Gastroesophageal sphincter (tissue), 3 donors: ENCODE data around the gene C3orf20.

Experiments
- POLR2A ChIP-seq, 2 donors: fragments of 450-650 bp; IDR thresholded peaks; one replicate each; pipeline ENCODE4 v1.6.1; 2017; ENCODE audit warnings: antibody characterized with exemption in 2 of 2, mild to moderate bottlenecking in 2 of 2, moderate library complexity in 1 of 2
- POLR2AphosphoS5 ChIP-seq: sonication (generic); formaldehyde crosslinking; IDR thresholded peaks from one replicate; pipeline ENCODE4 v1.6.1; 2017; ENCODE audit warnings: antibody characterized with exemption
- TF ChIP-seq, protein P1 (sequence below), 4 experiments: fragments of 200-600 bp in 2 of 4; fragments of 450-650 bp in 2 of 4; sonication (generic) in 1 of 4; IDR thresholded peaks; one replicate each; pipeline ENCODE4 v1.5.1; 2017 to 2019; ENCODE audit warnings: antibody characterized with exemption in 4 of 4, mild to moderate bottlenecking in 2 of 4, moderate library complexity in 2 of 4

DNA sequence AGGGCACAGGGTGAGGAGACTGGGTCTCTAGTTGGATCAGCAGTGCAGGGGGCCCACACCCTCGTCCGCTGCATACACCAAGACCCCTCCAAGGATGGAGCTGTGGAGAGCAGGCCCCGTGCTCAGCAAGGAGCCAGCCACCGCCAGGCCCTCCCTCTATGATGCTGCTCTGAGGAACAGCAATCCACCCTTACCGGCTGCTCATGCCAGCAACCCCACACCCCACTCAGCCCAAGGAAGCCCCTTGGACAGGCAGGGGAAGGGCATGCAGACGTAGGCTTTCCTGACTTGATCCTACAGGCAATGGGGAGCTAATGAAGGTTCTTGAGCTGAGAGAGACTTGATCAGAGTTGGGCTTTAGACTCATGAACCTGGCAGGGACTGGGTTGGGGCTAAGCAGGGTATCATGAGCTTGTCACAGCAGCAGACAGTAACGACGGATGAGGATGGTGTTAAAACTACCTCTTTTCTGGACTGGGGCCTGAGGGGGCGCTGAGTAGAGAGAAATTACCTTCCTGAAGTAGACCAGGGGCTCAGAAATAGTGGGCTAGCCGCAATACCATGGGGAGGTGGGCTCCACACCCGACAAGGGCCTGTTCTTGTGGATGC is 93.3 kb downstream of the C3orf20 start:
- TF ChIP-seq POLR2A (IDR thresholded peaks at IDR 0.05) (no peak), POLR2AphosphoS5 (no peak)
- TF ChIP-seq, protein P1, sequence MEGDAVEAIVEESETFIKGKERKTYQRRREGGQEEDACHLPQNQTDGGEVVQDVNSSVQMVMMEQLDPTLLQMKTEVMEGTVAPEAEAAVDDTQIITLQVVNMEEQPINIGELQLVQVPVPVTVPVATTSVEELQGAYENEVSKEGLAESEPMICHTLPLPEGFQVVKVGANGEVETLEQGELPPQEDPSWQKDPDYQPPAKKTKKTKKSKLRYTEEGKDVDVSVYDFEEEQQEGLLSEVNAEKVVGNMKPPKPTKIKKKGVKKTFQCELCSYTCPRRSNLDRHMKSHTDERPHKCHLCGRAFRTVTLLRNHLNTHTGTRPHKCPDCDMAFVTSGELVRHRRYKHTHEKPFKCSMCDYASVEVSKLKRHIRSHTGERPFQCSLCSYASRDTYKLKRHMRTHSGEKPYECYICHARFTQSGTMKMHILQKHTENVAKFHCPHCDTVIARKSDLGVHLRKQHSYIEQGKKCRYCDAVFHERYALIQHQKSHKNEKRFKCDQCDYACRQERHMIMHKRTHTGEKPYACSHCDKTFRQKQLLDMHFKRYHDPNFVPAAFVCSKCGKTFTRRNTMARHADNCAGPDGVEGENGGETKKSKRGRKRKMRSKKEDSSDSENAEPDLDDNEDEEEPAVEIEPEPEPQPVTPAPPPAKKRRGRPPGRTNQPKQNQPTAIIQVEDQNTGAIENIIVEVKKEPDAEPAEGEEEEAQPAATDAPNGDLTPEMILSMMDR (IDR thresholded peaks at IDR 0.05), result no peak
